Measurements from ENCODE around the gene SPIN1.
"Not testable (repeated sequence)": the region's sequence is repeated elsewhere in the genome, so short reads cannot be mapped to it uniquely, and the experiment has no call there.

The SPIN1 gene

GRCh38 chr9:88388203-88388885 lies at the start of gene SPIN1:
TSS of gene SPIN1 (plus strand) at chr9:88388444. CDS start at chr9:88426540, 38,096 bp downstream.
- H3K4me3 ChIP-seq (replicated peaks; ENCODE audit: low read depth, low read length): peak within 1 kb of the TSS; percentile 74
- DNase-seq (ENCODE audit: extremely low read depth, low read depth): no peak
- TF ChIP-seq CTCF (IDR thresholded peaks at IDR 0.05; ENCODE audit: low read depth, low read length, missing control alignments): no peak

- no peak overlapping the region for H3K4me3 ChIP-seq (replicated peaks; ENCODE audit: low read depth, low read length)
- TF ChIP-seq CTCF (IDR thresholded peaks at IDR 0.05; ENCODE audit: low read depth, low read length, missing control alignments): no peak
These were observed 48.9 kb upstream of the SPIN1 start for GRCh38 chr9:88339317-88339716.

GRCh38 chr9:88342246-88342645 lies 46.0 kb upstream of the SPIN1 start:
- TF ChIP-seq CTCF (IDR thresholded peaks at IDR 0.05; ENCODE audit: low read depth, low read length, missing control alignments): no peak
- no peak overlapping the region for H3K4me3 ChIP-seq (replicated peaks; ENCODE audit: low read depth, low read length)
- DNase-seq (ENCODE audit: extremely low read depth, low read depth): no peak

More at GRCh38 chr9:88339317-88339716, 48.9 kb upstream of the SPIN1 start:
- DNase-seq (ENCODE audit: extremely low read depth, low read depth): no peak

- no peak for DNase-seq (ENCODE audit: extremely low read depth, low read depth)
- H3K4me3 ChIP-seq (replicated peaks; ENCODE audit: low read depth, low read length): no peak overlapping the region
- TF ChIP-seq CTCF (IDR thresholded peaks at IDR 0.05; ENCODE audit: low read depth, low read length, missing control alignments): no peak
These were observed 44.2 kb upstream of the SPIN1 start for GRCh38 chr9:88344013-88344412.

- DNase-seq (ENCODE audit: extremely low read depth, low read depth); H3K4me3 ChIP-seq (replicated peaks; ENCODE audit: low read depth, low read length): not testable (repeated sequence)
These were observed 37.9 kb upstream of the SPIN1 start for GRCh38 chr9:88350354-88350753.

GRCh38 chr9:88355166-88355565 lies 33.1 kb upstream of the SPIN1 start:
- no peak for DNase-seq (ENCODE audit: extremely low read depth, low read depth)
- no peak overlapping the region for H3K4me3 ChIP-seq (replicated peaks; ENCODE audit: low read depth, low read length)
- TF ChIP-seq CTCF (IDR thresholded peaks at IDR 0.05; ENCODE audit: low read depth, low read length, missing control alignments): no peak

GRCh38 chr9:88357250-88357649 lies 31.0 kb upstream of the SPIN1 start:
- not testable (repeated sequence) for H3K4me3 ChIP-seq (replicated peaks; ENCODE audit: low read depth, low read length); DNase-seq (ENCODE audit: extremely low read depth, low read depth)

GRCh38 chr9:88358723-88359122 lies 29.5 kb upstream of the SPIN1 start:
- DNase-seq (ENCODE audit: extremely low read depth, low read depth): no peak
- TF ChIP-seq CTCF (IDR thresholded peaks at IDR 0.05; ENCODE audit: low read depth, low read length, missing control alignments): no peak
- no peak overlapping the region for H3K4me3 ChIP-seq (replicated peaks; ENCODE audit: low read depth, low read length)
